GM18507 (cell line): ENCODE measurements around the gene NHLRC3.
"Not testable (repeated sequence)": the region's sequence is repeated elsewhere in the genome, so short reads cannot be mapped to it uniquely, and the experiment has no call there.

ENCODE experiments used
- DNase-seq: peaks from one replicate; pipeline ENCODE4 v3.0.0; 2011; ENCODE audit warnings: low read depth; ENCODE audit not compliant: insufficient read length; ENCODE audit errors: extremely low spot score
- FAIRE-seq: peaks from 2 replicates; lab custom pipeline; 2011; peaks lifted over from hg19 to GRCh38; lab: Jason Lieb, UNC

The NHLRC3 gene

GRCh38 chr13:39037880-39038568, at the start of gene NHLRC3, which contains the start of gene PROSER1:
Gene NHLRC3, plus strand, starts transcription at chr13:39038456. Its CDS starts 184 bp downstream, at chr13:39038640.
Gene PROSER1, minus strand, starts transcription at chr13:39038089. Its CDS starts 847 bp downstream, at chr13:39037242.
- DNase-seq = peak; percentile 52
- peak; percentile 95 for FAIRE-seq

GRCh38 chr13:38990693-38991092, 47.6 kb upstream of the NHLRC3 start, which contains the start of gene STOML3:
Gene STOML3, minus strand, starts transcription at chr13:38990831. Its CDS starts 110 bp downstream, at chr13:38990721.
- no peak for DNase-seq
- no peak for FAIRE-seq

- DNase-seq (no peak), FAIRE-seq (no peak)
These were observed 44.9 kb upstream of the NHLRC3 start for GRCh38 chr13:38993381-38993780.

- DNase-seq = no peak
- FAIRE-seq = no peak
These were observed 39.5 kb upstream of the NHLRC3 start for GRCh38 chr13:38998739-38999138.

- DNase-seq, FAIRE-seq: not testable (repeated sequence)
These were observed 31.7 kb upstream of the NHLRC3 start for GRCh38 chr13:39006371-39007111.

GRCh38 chr13:39012608-39013007, 25.6 kb upstream of the NHLRC3 start:
- DNase-seq (no peak), FAIRE-seq (no peak)

- FAIRE-seq = no peak
- no peak for DNase-seq
These were observed 24.8 kb upstream of the NHLRC3 start for GRCh38 chr13:39013462-39013861.

GRCh38 chr13:39016087-39016486, 22.2 kb upstream of the NHLRC3 start:
- peak; percentile 60 for FAIRE-seq

GRCh38 chr13:39016787-39017186, 21.5 kb upstream of the NHLRC3 start:
- peak; percentile 80 for FAIRE-seq
- no peak for DNase-seq

More at GRCh38 chr13:39016087-39016486, 22.2 kb upstream of the NHLRC3 start:
- DNase-seq = no peak

GRCh38 chr13:39020853-39021462, 17.3 kb upstream of the NHLRC3 start:
- FAIRE-seq = no peak
- DNase-seq = no peak

GRCh38 chr13:39023316-39023715, 14.9 kb upstream of the NHLRC3 start:
- no peak for DNase-seq
- FAIRE-seq = no peak

GRCh38 chr13:39023761-39024160, 14.5 kb upstream of the NHLRC3 start:
- FAIRE-seq = no peak

GRCh38 chr13:39025433-39025839, 12.8 kb upstream of the NHLRC3 start:
- DNase-seq = no peak
- FAIRE-seq = no peak

More at GRCh38 chr13:39023761-39024160, 14.5 kb upstream of the NHLRC3 start:
- DNase-seq = no peak

GRCh38 chr13:39032150-39032549, 6.1 kb upstream of the NHLRC3 start:
- FAIRE-seq = no peak
- no peak for DNase-seq

GRCh38 chr13:39034085-39034484, 4.2 kb upstream of the NHLRC3 start:
- DNase-seq (no peak), FAIRE-seq (no peak)

- FAIRE-seq = no peak
- DNase-seq = no peak
These were observed 3.1 kb upstream of the NHLRC3 start for GRCh38 chr13:39035204-39035603.

- FAIRE-seq = no peak
- no peak for DNase-seq
These were observed 2.5 kb upstream of the NHLRC3 start for GRCh38 chr13:39035799-39036198.

GRCh38 chr13:39036212-39036611, 2.0 kb upstream of the NHLRC3 start:
- FAIRE-seq (no peak), DNase-seq (no peak)

- no peak for DNase-seq
- no peak for FAIRE-seq
These were observed 811 bp upstream of the NHLRC3 start for GRCh38 chr13:39037410-39037879.

- no peak for FAIRE-seq
- DNase-seq = no peak
These were observed 344 bp downstream of the NHLRC3 start for GRCh38 chr13:39038569-39039030.
